Mucosa of descending colon (tissue), 3 donors: Measurements from ENCODE around the gene MUC2. TPM values are rescaled to one million over a fixed set of nuclear protein-coding genes. Genes with fewer than 3 reads are reported as not detected.

Source experiments
- ATAC-seq: fragments of 200-7000 bp; cut with Tn5 transposase; one replicate; pipeline ENCODE4 v1.9.1; 2020; ENCODE audit warnings: mild to moderate bottlenecking, moderate library complexity
- DNase-seq, 3 donors: peaks; one replicate each; pipeline ENCODE4 v3.0.0-alpha.2; 2020
- H3K36me3 ChIP-seq: fragments of 200-600 bp; one replicate; pipeline ENCODE4 v1.8.0; 2021; ENCODE audit warnings: low read depth, mild to moderate bottlenecking
- H3K4me1 ChIP-seq: fragments of 200-600 bp; one replicate; pipeline ENCODE4 v1.8.0; 2021; ENCODE audit warnings: low read depth, mild to moderate bottlenecking
- H3K4me3 ChIP-seq: fragments of 200-600 bp; one replicate; pipeline ENCODE4 v1.8.0; 2021; ENCODE audit warnings: mild to moderate bottlenecking
- H3K9me3 ChIP-seq: fragments of 200-600 bp; one replicate; pipeline ENCODE4 v1.8.0; 2021; ENCODE audit warnings: mild to moderate bottlenecking
- CTCF ChIP-seq: fragments of 200-600 bp; IDR thresholded peaks from one replicate; pipeline ENCODE4 v1.8.0; 2022; ENCODE audit warnings: antibody characterized with exemption, mild to moderate bottlenecking
- intact Hi-C, 2 donors: fragments of 100-400 bp; cut with DNase I in 1 of 2; cut with micrococcal nuclease in 1 of 2; formaldehyde crosslinking; loops; one replicate each; pipeline versions ENCODE4 v1.11.0 to v1.11.1; 2022; cut with DNase I, micrococcal nuclease
- total RNA-seq, 3 donors: library from RNA; stranded (reverse); fragmentation: NEBNext Ultra II Directional in 2 of 3; extraction: Animal tissue kit (Norgen Biotek cat#: 25700) in 2 of 3; gene quantifications; one replicate each; pipeline versions ENCODE4 v1.2.1 to v1.2.4, GENCODE V29; 2021 to 2023
- donor health status: DM: no; HTN: no; CAD: no; lungs with moderate emphysema.
- donor health status: DM: no; HTN: no; CAD: no.
- donor health status: DM: no; HTN: yes; CAD: no.

Gene MUC2
- total RNA-seq, 3 donors from 2014 or later, result 379 to 1,246 (median 1,109) TPM

GRCh38 chr11:1121331-1121812, 46.7 kb downstream of the MUC2 start:
- ATAC-seq (no peak), DNase-seq (no peak)
- no peak overlapping the region for H3K4me3 ChIP-seq
- intact Hi-C loops, result no loop called here
- no peaks in the 10 kb centered on the region for H3K36me3 ChIP-seq
- no peak for TF ChIP-seq CTCF
- H3K9me3 ChIP-seq, result no peaks in the 10 kb centered on the region
- no peaks in the 10 kb centered on the region for H3K4me1 ChIP-seq

- Histone ChIP-seq H3K9me3 (no peaks in the 10 kb centered on the region), H3K4me1 (no peaks in the 10 kb centered on the region), H3K36me3 (no peaks in the 10 kb centered on the region), H3K4me3 (no peak overlapping the region)
- DNase-seq, result no peak
- TF ChIP-seq CTCF, result no peak
- intact Hi-C loops, result no loop called here
- ATAC-seq, result no peak
These were observed 47.4 kb downstream of the MUC2 start for GRCh38 chr11:1121813-1122663.

GRCh38 chr11:1122664-1123002, 48.0 kb downstream of the MUC2 start:
- no peaks in the 10 kb centered on the region for H3K9me3 ChIP-seq
- ATAC-seq (no peak), DNase-seq (no peak)
- no peaks in the 10 kb centered on the region for H3K4me1 ChIP-seq
- no peak for TF ChIP-seq CTCF
- intact Hi-C loops, result no loop called here
- no peak overlapping the region for H3K4me3 ChIP-seq
- H3K36me3 ChIP-seq, result no peaks in the 10 kb centered on the region

GRCh38 chr11:1123970-1124369, 49.3 kb downstream of the MUC2 start:
- Histone ChIP-seq H3K4me3 (no peak overlapping the region), H3K36me3 (no peaks in the 10 kb centered on the region), H3K9me3 (no peaks in the 10 kb centered on the region), H3K4me1 (no peaks in the 10 kb centered on the region)
- DNase-seq, result no peak
- no peak for TF ChIP-seq CTCF
- no peak for ATAC-seq
- intact Hi-C loops, result no loop called here

Other genes with a start within 250 kb of the MUC2 start
- 100 to 1,000 TPM in 2 of 3 donors, 10 to 100 TPM in 1; 43.5 to 137 (median 129) TPM for gene CRACR2B, start 247.0 kb upstream of the MUC2 start, total RNA-seq
- gene CD151, start 241.9 kb upstream of the MUC2 start, total RNA-seq, result 100 to 1,000 TPM; 364 to 415 (median 378) TPM
- 10 to 100 TPM; 67.1 to 86.8 (median 82.1) TPM for gene POLR2L, start 232.3 kb upstream of the MUC2 start, total RNA-seq
- gene TSPAN4, start 232.0 kb upstream of the MUC2 start, total RNA-seq, result 10 to 100 TPM in 2 of 3 donors, 1 to 10 TPM in 1; 9.2 to 42.4 (median 24.7) TPM
- gene CHID1, start 164.1 kb upstream of the MUC2 start, total RNA-seq, result 10 to 100 TPM; 52.3 to 64.3 (median 55.3) TPM
- 100 to 1,000 TPM in 1 of 3 donors, 10 to 100 TPM in 2; 68.8 to 105 (median 99.5) TPM for gene AP2A2, start 149.0 kb upstream of the MUC2 start, total RNA-seq
- not detected for gene MUC6, start 38.2 kb upstream of the MUC2 start, total RNA-seq
- gene MUC5AC, start 83.1 kb downstream of the MUC2 start, total RNA-seq, result under 1 TPM in 2 of 3 donors, not detected in 1; 0.03 to 0.63 TPM
- 100 to 1,000 TPM; 133 to 431 (median 135) TPM for gene MUC5B, start 148.2 kb downstream of the MUC2 start, total RNA-seq
- gene TOLLIP, start 234.8 kb downstream of the MUC2 start, total RNA-seq, result 10 to 100 TPM; 62.4 to 65.4 (median 62.5) TPM